Chondrocyte (in vitro differentiated cells): ENCODE results near the gene MOBP. TPM values are rescaled to one million over a fixed set of nuclear protein-coding genes. Genes with fewer than 3 reads are reported as not detected.

ENCODE experiments used
- DNase-seq: peaks from one replicate; pipeline ENCODE4 v3.0.0; 2021; ENCODE audit warnings: mixed read lengths, low spot score
- H3K27ac Mint-ChIP-seq: one replicate; pipeline ENCODE4 v1.8.0; 2021; ENCODE audit warnings: mild to moderate bottlenecking, moderate library complexity, mixed read lengths; ENCODE audit not compliant: unreplicated experiment
- H3K27me3 Mint-ChIP-seq: 2 replicates; pipeline ENCODE4 v1.8.0; 2021; ENCODE audit warnings: low read depth, mixed read lengths
- H3K36me3 Mint-ChIP-seq: 2 replicates; pipeline ENCODE4 v1.8.0; 2021; ENCODE audit warnings: low read depth, mixed read lengths
- H3K4me1 Mint-ChIP-seq: 2 replicates; pipeline ENCODE4 v1.8.0; 2021; ENCODE audit warnings: low read depth, mild to moderate bottlenecking, mixed read lengths
- H3K4me3 Mint-ChIP-seq: one replicate; pipeline ENCODE4 v1.8.0; 2021; ENCODE audit warnings: mild to moderate bottlenecking, moderate library complexity, mixed read lengths; ENCODE audit not compliant: unreplicated experiment
- H3K9me3 Mint-ChIP-seq: 2 replicates; pipeline ENCODE4 v1.8.0; 2021; ENCODE audit warnings: low read depth, mixed read lengths
- total RNA-seq: library from RNA; stranded (reverse); gene quantifications from 3 replicates; pipeline ENCODE4 v1.2.1, GENCODE V29; 2021
- TF ChIP-seq, protein P1 (sequence below): fragments of 200-600 bp; sonication (generic); IDR thresholded peaks from 2 replicates; pipeline ENCODE4 v1.5.0; 2021; ENCODE audit warnings: antibody characterized with exemption, mild to moderate bottlenecking, moderate library complexity

MOBP gene
- total RNA-seq, 1 donor from 2014 or later = not detected

DNA sequence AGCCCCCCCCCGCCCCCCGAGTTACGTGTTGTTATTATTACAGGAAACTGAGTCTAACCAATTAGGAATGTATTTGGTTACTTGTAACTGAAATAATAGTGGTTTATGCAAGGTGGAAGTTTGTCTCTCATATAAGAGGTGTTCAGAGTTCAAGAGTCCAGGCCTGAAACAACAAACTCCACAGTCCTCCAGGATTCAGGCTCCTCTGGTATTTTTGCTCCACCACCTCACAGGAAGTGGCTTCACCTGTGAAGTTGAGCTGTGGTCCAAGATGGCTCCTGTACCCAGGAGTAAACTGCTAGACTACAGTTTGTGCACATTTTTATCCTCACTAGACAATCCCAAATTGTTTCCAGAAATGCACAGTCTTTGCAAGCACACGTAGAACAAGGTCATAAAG lies 27.3 kb downstream of the MOBP start:
- TF ChIP-seq, protein P1, sequence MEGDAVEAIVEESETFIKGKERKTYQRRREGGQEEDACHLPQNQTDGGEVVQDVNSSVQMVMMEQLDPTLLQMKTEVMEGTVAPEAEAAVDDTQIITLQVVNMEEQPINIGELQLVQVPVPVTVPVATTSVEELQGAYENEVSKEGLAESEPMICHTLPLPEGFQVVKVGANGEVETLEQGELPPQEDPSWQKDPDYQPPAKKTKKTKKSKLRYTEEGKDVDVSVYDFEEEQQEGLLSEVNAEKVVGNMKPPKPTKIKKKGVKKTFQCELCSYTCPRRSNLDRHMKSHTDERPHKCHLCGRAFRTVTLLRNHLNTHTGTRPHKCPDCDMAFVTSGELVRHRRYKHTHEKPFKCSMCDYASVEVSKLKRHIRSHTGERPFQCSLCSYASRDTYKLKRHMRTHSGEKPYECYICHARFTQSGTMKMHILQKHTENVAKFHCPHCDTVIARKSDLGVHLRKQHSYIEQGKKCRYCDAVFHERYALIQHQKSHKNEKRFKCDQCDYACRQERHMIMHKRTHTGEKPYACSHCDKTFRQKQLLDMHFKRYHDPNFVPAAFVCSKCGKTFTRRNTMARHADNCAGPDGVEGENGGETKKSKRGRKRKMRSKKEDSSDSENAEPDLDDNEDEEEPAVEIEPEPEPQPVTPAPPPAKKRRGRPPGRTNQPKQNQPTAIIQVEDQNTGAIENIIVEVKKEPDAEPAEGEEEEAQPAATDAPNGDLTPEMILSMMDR = no peak
- H3K36me3 Mint-ChIP-seq = no peaks in the 10 kb centered on the region
- no peak for DNase-seq
- no peak overlapping the region for H3K27ac Mint-ChIP-seq
- no peaks in the 10 kb centered on the region for H3K4me1 Mint-ChIP-seq
- peaks cover 22% of the 10 kb centered on the region for H3K27me3 Mint-ChIP-seq
- no peak overlapping the region for H3K4me3 Mint-ChIP-seq
- no peaks in the 10 kb centered on the region for H3K9me3 Mint-ChIP-seq

DNA sequence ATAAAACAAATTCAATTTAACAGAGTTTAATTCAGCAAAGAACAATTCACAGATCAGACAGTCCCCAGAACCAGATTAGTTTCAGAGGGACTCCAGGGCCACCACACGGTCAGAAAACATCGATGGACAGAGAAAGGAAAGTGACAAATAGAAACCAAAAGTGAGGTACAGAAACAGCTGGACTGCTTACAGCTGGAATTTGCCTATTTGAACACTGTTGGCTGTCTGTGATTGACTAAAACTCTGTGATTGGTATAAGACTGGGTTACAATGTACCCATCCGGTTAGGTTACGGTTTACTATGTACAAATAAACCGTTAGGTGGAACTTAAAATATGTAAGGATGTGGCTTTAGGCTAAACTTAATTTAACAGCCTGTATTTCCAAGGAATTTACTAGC lies 30.3 kb downstream of the MOBP start:
- no peak for DNase-seq
- TF ChIP-seq, protein P1 = no peak
- Mint-ChIP-seq H3K4me3 (no peak overlapping the region), H3K27ac (no peak overlapping the region), H3K4me1 (no peaks in the 10 kb centered on the region), H3K27me3 (peaks cover 29% of the 10 kb centered on the region), H3K36me3 (no peaks in the 10 kb centered on the region), H3K9me3 (no peaks in the 10 kb centered on the region)

DNA sequence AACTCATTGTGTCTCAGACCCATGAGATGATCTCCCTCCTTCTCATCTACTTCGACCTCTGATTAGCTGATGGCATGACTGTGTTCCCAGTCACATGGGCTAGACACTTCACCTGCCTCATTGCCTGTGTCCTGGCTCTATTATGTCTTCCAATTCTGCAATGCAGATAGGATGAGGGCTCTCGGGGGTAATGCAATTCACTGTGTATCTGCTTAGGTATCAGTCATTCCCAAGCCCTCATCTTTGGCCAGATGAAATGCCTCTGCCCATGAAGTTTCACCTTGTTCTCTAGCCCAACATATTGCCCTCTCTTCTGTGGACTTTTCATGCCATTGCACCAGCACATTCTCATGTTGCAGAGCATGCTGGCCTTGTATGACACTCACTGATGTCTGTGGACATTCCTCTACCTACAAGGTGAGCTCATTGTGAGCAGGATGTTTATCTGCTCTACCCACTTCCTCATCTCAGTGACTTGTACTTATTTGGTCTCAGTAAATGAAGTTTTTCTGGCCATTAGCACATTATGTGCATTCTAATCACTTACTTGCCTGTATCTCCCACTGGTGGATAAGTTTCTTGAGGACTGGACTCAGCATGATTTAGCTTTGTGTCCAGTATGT lies 32.3 kb downstream of the MOBP start:
- Mint-ChIP-seq H3K4me1 (no peaks in the 10 kb centered on the region), H3K4me3 (no peak overlapping the region), H3K27me3 (peaks cover 23% of the 10 kb centered on the region), H3K27ac (no peak overlapping the region), H3K9me3 (no peaks in the 10 kb centered on the region), H3K36me3 (no peaks in the 10 kb centered on the region)
- no peak for DNase-seq
- TF ChIP-seq, protein P1 = no peak

DNA sequence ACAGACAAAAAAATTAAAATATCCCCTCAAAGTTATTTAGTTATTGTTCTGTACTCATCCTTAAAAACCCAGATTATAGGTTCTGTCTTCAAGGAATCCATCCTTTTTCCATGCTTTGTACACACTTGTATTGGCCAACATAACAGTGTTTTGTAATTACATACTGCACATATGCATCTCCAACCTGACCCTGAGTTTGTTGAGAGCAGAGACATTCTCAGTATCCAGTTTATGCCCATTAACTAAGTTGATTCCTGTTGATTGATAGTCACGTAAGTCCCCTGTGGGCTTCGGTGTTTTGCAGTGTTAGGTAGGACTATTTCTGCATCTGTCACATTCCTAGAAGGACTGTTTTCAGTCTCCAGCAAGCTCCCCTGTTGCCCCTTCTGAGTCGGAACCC lies 33.6 kb downstream of the MOBP start:
- no peak overlapping the region for H3K4me3 Mint-ChIP-seq
- no peak overlapping the region for H3K27ac Mint-ChIP-seq
- no peaks in the 10 kb centered on the region for H3K4me1 Mint-ChIP-seq
- DNase-seq = no peak
- H3K36me3 Mint-ChIP-seq = no peaks in the 10 kb centered on the region
- peaks cover 25% of the 10 kb centered on the region for H3K27me3 Mint-ChIP-seq
- TF ChIP-seq, protein P1 = no peak
- H3K9me3 Mint-ChIP-seq = no peaks in the 10 kb centered on the region

DNA sequence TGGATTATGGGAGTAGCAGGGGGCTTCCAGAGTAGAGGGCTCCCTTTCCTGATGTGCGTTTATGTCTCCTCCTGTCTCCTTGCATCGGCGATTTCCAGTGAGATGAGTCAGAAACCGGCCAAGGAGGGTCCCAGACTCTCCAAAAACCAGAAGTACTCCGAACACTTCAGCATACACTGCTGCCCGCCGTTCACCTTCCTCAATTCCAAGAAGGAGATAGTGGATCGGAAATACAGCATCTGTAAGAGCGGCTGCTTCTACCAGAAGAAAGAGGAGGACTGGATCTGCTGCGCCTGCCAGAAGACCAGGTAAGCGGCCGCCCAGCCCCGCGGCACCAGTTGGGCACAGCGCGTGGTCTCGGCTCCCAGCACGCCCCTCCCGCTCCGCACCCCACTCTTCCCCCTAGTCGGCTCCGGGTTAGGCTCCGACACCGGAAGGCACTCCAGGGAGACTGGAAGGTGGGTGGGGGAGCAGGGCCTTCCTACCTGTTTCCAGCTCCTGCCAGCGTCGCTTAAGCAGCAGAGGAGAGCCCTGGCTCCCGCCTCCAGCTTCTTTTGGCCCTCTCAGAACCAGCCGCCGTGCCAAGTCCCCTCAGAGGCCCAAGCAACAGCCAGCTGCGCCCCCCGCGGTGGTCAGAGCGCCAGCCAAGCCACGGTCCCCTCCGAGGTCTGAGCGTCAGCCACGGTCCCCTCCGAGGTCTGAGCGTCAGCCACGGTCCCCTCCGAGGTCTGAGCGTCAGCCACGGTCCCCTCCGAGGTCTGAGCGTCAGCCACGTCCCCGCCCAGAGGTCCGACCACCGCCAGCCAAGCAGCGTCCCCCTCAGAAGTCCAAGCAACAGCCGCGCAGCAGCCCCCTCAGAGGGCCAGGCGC lies 34.7 kb downstream of the MOBP start:
- TF ChIP-seq, protein P1 = no peak
- DNase-seq = no peak
- no peak overlapping the region for H3K27ac Mint-ChIP-seq
- H3K4me1 Mint-ChIP-seq = no peaks in the 10 kb centered on the region
- no peaks in the 10 kb centered on the region for H3K36me3 Mint-ChIP-seq
- H3K9me3 Mint-ChIP-seq = no peaks in the 10 kb centered on the region
- H3K4me3 Mint-ChIP-seq = no peak overlapping the region
- H3K27me3 Mint-ChIP-seq = peaks cover 24% of the 10 kb centered on the region
